Measurements from ENCODE around the gene LORICRIN. TPM values are rescaled to one million over a fixed set of nuclear protein-coding genes. Genes with fewer than 3 reads are reported as not detected.

Gene LORICRIN
- not detected in 5 replicates for total RNA-seq (2022; extraction: Qiagen RNA extraction; ENCODE audit: low read depth)

GRCh38 chr1:153259387-153259786 lies at the start of gene LORICRIN:
Gene LORICRIN (plus strand): TSS chr1:153259687. CDS start chr1:153260950, 1,263 bp downstream.

GRCh38 chr1:153217212-153217611 lies 42.3 kb upstream of the LORICRIN start, which contains the start of gene PRR9:
Gene PRR9 (plus strand): TSS chr1:153217584. CDS start chr1:153218145, 561 bp downstream.

Other genes with a start within 250 kb of the LORICRIN start
- gene SPRR1B, start 228.5 kb upstream of the LORICRIN start, total RNA-seq (2022; extraction: Qiagen RNA extraction; ENCODE audit: low read depth) = not detected in 5 replicates
- gene SPRR2D, start 218.6 kb upstream of the LORICRIN start, total RNA-seq (2022; extraction: Qiagen RNA extraction; ENCODE audit: low read depth) = not detected in 5 replicates
- gene SPRR2A, start 202.2 kb upstream of the LORICRIN start, total RNA-seq (2022; extraction: Qiagen RNA extraction; ENCODE audit: low read depth) = not detected in 5 replicates
- not detected in 5 replicates for gene SPRR2B, start 188.1 kb upstream of the LORICRIN start, total RNA-seq (2022; extraction: Qiagen RNA extraction; ENCODE audit: low read depth)
- not detected in 5 replicates for gene SPRR2E, start 165.2 kb upstream of the LORICRIN start, total RNA-seq (2022; extraction: Qiagen RNA extraction; ENCODE audit: low read depth)
- gene SPRR2F, start 146.2 kb upstream of the LORICRIN start, total RNA-seq (2022; extraction: Qiagen RNA extraction; ENCODE audit: low read depth) = not detected in 5 replicates
- gene SPRR2G, start 108.8 kb upstream of the LORICRIN start, total RNA-seq (2022; extraction: Qiagen RNA extraction; ENCODE audit: low read depth) = not detected in 5 replicates
- gene LELP1, start 56.3 kb upstream of the LORICRIN start, total RNA-seq (2022; extraction: Qiagen RNA extraction; ENCODE audit: low read depth) = not detected in 5 replicates
- gene PRR9, start 42.1 kb upstream of the LORICRIN start, total RNA-seq (2022; extraction: Qiagen RNA extraction; ENCODE audit: low read depth) = not detected in 5 replicates
- gene PGLYRP3, start 53.3 kb downstream of the LORICRIN start, total RNA-seq (2022; extraction: Qiagen RNA extraction; ENCODE audit: low read depth) = not detected in 5 replicates
- gene PGLYRP4, start 89.2 kb downstream of the LORICRIN start, total RNA-seq (2022; extraction: Qiagen RNA extraction; ENCODE audit: low read depth) = not detected in 5 replicates
- gene S100A9, start 98.2 kb downstream of the LORICRIN start, total RNA-seq (2022; extraction: Qiagen RNA extraction; ENCODE audit: low read depth) = 0.52 to 1.0 TPM (median 0.95 TPM) in 5 replicates
- not detected in 5 replicates for gene S100A12, start 115.9 kb downstream of the LORICRIN start, total RNA-seq (2022; extraction: Qiagen RNA extraction; ENCODE audit: low read depth)
- not detected in 5 replicates for gene S100A8, start 131.4 kb downstream of the LORICRIN start, total RNA-seq (2022; extraction: Qiagen RNA extraction; ENCODE audit: low read depth)
- gene S100A7A, start 156.8 kb downstream of the LORICRIN start, total RNA-seq (2022; extraction: Qiagen RNA extraction; ENCODE audit: low read depth) = not detected in 5 replicates
- not detected in 5 replicates for gene S100A7, start 201.0 kb downstream of the LORICRIN start, total RNA-seq (2022; extraction: Qiagen RNA extraction; ENCODE audit: low read depth)

Measured in A549 treated with DMSO at 1 μM for 4 hours (cell line).